SU-DHL-6 (cell line): ENCODE results near the gene ZNF496.

ENCODE experiments used
- H2AFZ ChIP-seq: fragments of 200-600 bp; sonication (generic); 2 replicates; pipeline ENCODE4 v1.6.1; 2014; ENCODE audit warnings: low read depth, mild to moderate bottlenecking, moderate library complexity, mixed read lengths, antibody characterized with exemption, low read length; ENCODE audit not compliant: severe bottlenecking
- H3F3A ChIP-seq: fragments of 200-600 bp; shearing (Covaris generic); 2 replicates; pipeline ENCODE4 v1.6.0; 2016; ENCODE audit warnings: antibody characterized with exemption, mild to moderate bottlenecking; ENCODE audit not compliant: insufficient read depth
- H3K27ac ChIP-seq: fragments of 200-600 bp; sonication (generic); 2 replicates; pipeline ENCODE4 v1.5.1; 2016; ENCODE audit warnings: low read depth, mild to moderate bottlenecking, low read length, moderate library complexity, mixed read lengths
- H3K27me3 ChIP-seq: fragments of 200-600 bp; sonication (generic), shearing (Covaris generic); 2 replicates; pipeline ENCODE4 v1.6.0; 2014; ENCODE audit warnings: mild to moderate bottlenecking, low read length
- H3K36me3 ChIP-seq: fragments of 200-600 bp; sonication (generic); 2 replicates; pipeline ENCODE4 v1.6.1; 2014; ENCODE audit warnings: mild to moderate bottlenecking, low read length, mixed read lengths
- H3K4me2 ChIP-seq: fragments of 300-600, 200-600 bp; shearing (Covaris generic), sonication (generic); 2 replicates; pipeline ENCODE4 v1.6.0; 2014; ENCODE audit warnings: low read length, low read depth, mild to moderate bottlenecking; ENCODE audit not compliant: poor library complexity, severe bottlenecking
- H3K4me3 ChIP-seq: fragments of 200-600 bp; sonication (generic); 2 replicates; pipeline ENCODE4 v1.5.1; 2014; ENCODE audit warnings: antibody characterized with exemption, low read length, mild to moderate bottlenecking, mixed read lengths; ENCODE audit not compliant: insufficient read depth, poor library complexity, severe bottlenecking
- H3K79me2 ChIP-seq: fragments of 200-600 bp; sonication (generic); 2 replicates; pipeline ENCODE4 v1.6.1; 2014; ENCODE audit warnings: mild to moderate bottlenecking, low read length, moderate library complexity; ENCODE audit not compliant: insufficient read depth
- H3K9ac ChIP-seq: fragments of 200-600 bp; sonication (generic); 2 replicates; pipeline ENCODE4 v1.7.0; 2014; ENCODE audit warnings: mild to moderate bottlenecking, low read length
- H3K9me2 ChIP-seq: fragments of 200-600 bp; sonication (generic); replicated peaks from 2 replicates; pipeline ENCODE4 v1.6.1; 2014; ENCODE audit warnings: low read length; ENCODE audit not compliant: insufficient read depth
- H3K9me3 ChIP-seq: fragments of 200-600 bp; sonication (generic); 2 replicates; pipeline ENCODE4 v1.6.1; 2014; ENCODE audit warnings: low read length, mixed read lengths; ENCODE audit not compliant: insufficient read depth
- H4K20me1 ChIP-seq: fragments of 200-600 bp; sonication (generic); 2 replicates; pipeline ENCODE4 v1.6.1; 2014; ENCODE audit warnings: low read depth, mild to moderate bottlenecking, antibody characterized with exemption, low read length, moderate library complexity, mixed read lengths
- EZH2phosphoT487 ChIP-seq: fragments of 200-600 bp; sonication (generic), shearing (Covaris generic); conservative IDR thresholded peaks from 2 replicates; pipeline ENCODE4 v1.6.1; 2018; ENCODE audit warnings: mild to moderate bottlenecking, antibody characterized with exemption, low read length, moderate library complexity, mixed read lengths
- TF ChIP-seq, protein P1 (sequence below): fragments of 200-600 bp; sonication (generic); IDR thresholded peaks from one replicate; pipeline ENCODE4 v1.5.1; 2017; ENCODE audit warnings: antibody characterized with exemption, mild to moderate bottlenecking, low read length, moderate library complexity; ENCODE audit not compliant: insufficient read depth, poor library complexity, severe bottlenecking

The ZNF496 gene

DNA sequence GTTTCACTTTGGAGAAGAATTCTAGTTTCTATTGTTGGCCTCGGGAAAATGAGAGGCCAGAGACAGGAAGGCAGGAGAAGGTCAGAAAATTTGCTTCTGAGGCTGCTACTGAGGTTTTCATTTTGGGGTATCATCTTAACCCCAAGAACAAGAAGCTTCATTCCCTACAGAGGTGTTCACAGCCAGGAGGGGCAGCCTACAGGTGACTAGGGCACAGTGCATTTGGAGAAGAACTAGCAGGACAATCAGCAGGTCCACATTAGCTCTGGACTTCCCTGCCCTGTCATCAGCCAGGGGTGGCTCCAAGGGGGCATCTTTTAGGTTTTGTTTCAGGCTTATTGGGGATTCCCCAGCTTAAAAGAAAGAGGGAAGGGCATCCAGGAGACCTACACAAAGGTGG, 12.1 kb upstream of the ZNF496 start:
- Histone ChIP-seq H3F3A (no peaks in the 10 kb centered on the region), H3K27ac (no peak overlapping the region), H3K4me2 (no peak overlapping the region), H3K4me3 (no peak overlapping the region), H3K9ac (no peak overlapping the region), H3K36me3 (no peaks in the 10 kb centered on the region), H3K27me3 (no peaks in the 10 kb centered on the region), H4K20me1 (no peaks in the 10 kb centered on the region), H2AFZ (no peak overlapping the region), H3K9me2 (no peaks in the 10 kb centered on the region), H3K79me2 (no peaks in the 10 kb centered on the region), H3K9me3 (no peaks in the 10 kb centered on the region)
- no peak for TF ChIP-seq EZH2phosphoT487
- TF ChIP-seq, protein P1, sequence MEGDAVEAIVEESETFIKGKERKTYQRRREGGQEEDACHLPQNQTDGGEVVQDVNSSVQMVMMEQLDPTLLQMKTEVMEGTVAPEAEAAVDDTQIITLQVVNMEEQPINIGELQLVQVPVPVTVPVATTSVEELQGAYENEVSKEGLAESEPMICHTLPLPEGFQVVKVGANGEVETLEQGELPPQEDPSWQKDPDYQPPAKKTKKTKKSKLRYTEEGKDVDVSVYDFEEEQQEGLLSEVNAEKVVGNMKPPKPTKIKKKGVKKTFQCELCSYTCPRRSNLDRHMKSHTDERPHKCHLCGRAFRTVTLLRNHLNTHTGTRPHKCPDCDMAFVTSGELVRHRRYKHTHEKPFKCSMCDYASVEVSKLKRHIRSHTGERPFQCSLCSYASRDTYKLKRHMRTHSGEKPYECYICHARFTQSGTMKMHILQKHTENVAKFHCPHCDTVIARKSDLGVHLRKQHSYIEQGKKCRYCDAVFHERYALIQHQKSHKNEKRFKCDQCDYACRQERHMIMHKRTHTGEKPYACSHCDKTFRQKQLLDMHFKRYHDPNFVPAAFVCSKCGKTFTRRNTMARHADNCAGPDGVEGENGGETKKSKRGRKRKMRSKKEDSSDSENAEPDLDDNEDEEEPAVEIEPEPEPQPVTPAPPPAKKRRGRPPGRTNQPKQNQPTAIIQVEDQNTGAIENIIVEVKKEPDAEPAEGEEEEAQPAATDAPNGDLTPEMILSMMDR: no peak

GRCh38 chr1:247338723-247339275, 7.1 kb upstream of the ZNF496 start:
- Histone ChIP-seq H3K4me2 (no peak overlapping the region), H3K36me3 (no peaks in the 10 kb centered on the region), H3F3A (no peaks in the 10 kb centered on the region), H3K4me3 (no peak overlapping the region), H3K9me2 (no peaks in the 10 kb centered on the region), H2AFZ (no peak overlapping the region), H3K9ac (no peak overlapping the region), H3K79me2 (no peaks in the 10 kb centered on the region), H3K27me3 (no peaks in the 10 kb centered on the region), H3K9me3 (no peaks in the 10 kb centered on the region), H4K20me1 (no peaks in the 10 kb centered on the region), H3K27ac (no peak overlapping the region)
- TF ChIP-seq, protein P1: no peak
- TF ChIP-seq EZH2phosphoT487: no peak

- Histone ChIP-seq H3K4me3 (no peak overlapping the region), H3K27ac (no peak overlapping the region), H3F3A (no peaks in the 10 kb centered on the region), H3K9me3 (no peaks in the 10 kb centered on the region), H2AFZ (no peak overlapping the region), H3K27me3 (no peaks in the 10 kb centered on the region), H4K20me1 (no peaks in the 10 kb centered on the region), H3K36me3 (no peaks in the 10 kb centered on the region), H3K4me2 (no peak overlapping the region), H3K9ac (no peak overlapping the region), H3K79me2 (no peaks in the 10 kb centered on the region), H3K9me2 (no peaks in the 10 kb centered on the region)
- TF ChIP-seq EZH2phosphoT487: no peak
- TF ChIP-seq, protein P1: no peak
Measured at GRCh38 chr1:247337961-247338360, 6.3 kb upstream of the ZNF496 start.
